SK-N-SH treated with all-trans-retinoic acid at 6 μM for 48 hours (cell line): ENCODE data around the gene EEFSEC.

Experiments used
- BACH2 ChIP-seq: fragments of 250-450 bp; sonication (Bioruptor Pico); IDR thresholded peaks from 2 replicates; pipeline ENCODE4 v1.9.0; 2021; ENCODE audit warnings: mild to moderate bottlenecking, borderline replicate concordance
- CSDC2 ChIP-seq: fragments of 250-450 bp; sonication (Bioruptor Pico); IDR thresholded peaks from 2 replicates; pipeline ENCODE4 v1.5.0; 2020; ENCODE audit warnings: mild to moderate bottlenecking, moderate library complexity
- GLIS3 ChIP-seq: fragments of 250-450 bp; sonication (Bioruptor Pico); IDR thresholded peaks from 2 replicates; pipeline ENCODE4 v1.5.0; 2020; ENCODE audit warnings: mild to moderate bottlenecking, moderate library complexity
- OSR1 ChIP-seq: fragments of 250-450 bp; sonication (Bioruptor Pico); IDR thresholded peaks from 2 replicates; pipeline ENCODE4 v1.8.0; 2022; ENCODE audit warnings: moderate library complexity, mild to moderate bottlenecking, inconsistent platforms
- RARB ChIP-seq: fragments of 250-450 bp; sonication (Bioruptor Pico); IDR thresholded peaks from 2 replicates; pipeline ENCODE4 v1.8.0; 2021; ENCODE audit warnings: mild to moderate bottlenecking, moderate library complexity
- ZFP3 ChIP-seq: fragments of 250-450 bp; sonication (Bioruptor Pico); IDR thresholded peaks from 2 replicates; pipeline ENCODE4 v1.5.0; 2020; ENCODE audit warnings: mild to moderate bottlenecking, moderate library complexity
- ZFP30 ChIP-seq: fragments of 450-650 bp; formaldehyde crosslinking; IDR thresholded peaks from 2 replicates; pipeline ENCODE4 v1.5.0; 2022; ENCODE audit warnings: mild to moderate bottlenecking, moderate library complexity
- ZNF70 ChIP-seq: fragments of 450-650 bp; formaldehyde crosslinking; IDR thresholded peaks from 2 replicates; pipeline ENCODE4 v1.5.0; 2020; ENCODE audit warnings: mild to moderate bottlenecking, moderate library complexity
- ZNF8 ChIP-seq: fragments of 450-650 bp; formaldehyde crosslinking; IDR thresholded peaks from 2 replicates; pipeline ENCODE4 v1.5.0; 2020; ENCODE audit warnings: mild to moderate bottlenecking, moderate library complexity
- TF ChIP-seq, protein P1 (sequence below): fragments of 250-450 bp; sonication (Bioruptor Pico); IDR thresholded peaks from 2 replicates; pipeline ENCODE4 v1.5.0; 2020; ENCODE audit warnings: mild to moderate bottlenecking, moderate library complexity
- TF ChIP-seq, protein P2 (sequence below): fragments of 250-450 bp; sonication (Bioruptor Pico); IDR thresholded peaks from 2 replicates; pipeline ENCODE4 v1.8.0; 2020; ENCODE audit warnings: mild to moderate bottlenecking, moderate library complexity, borderline replicate concordance
- TF ChIP-seq, protein P3 (sequence below): fragments of 250-450 bp; sonication (Bioruptor Pico); IDR thresholded peaks from 2 replicates; pipeline ENCODE4 v1.8.0; 2021; ENCODE audit warnings: low read depth, mild to moderate bottlenecking, moderate library complexity, borderline replicate concordance
- TF ChIP-seq, protein P4 (sequence below): fragments of 250-450 bp; sonication (Bioruptor Pico); IDR thresholded peaks from 2 replicates; pipeline ENCODE4 v1.5.1; 2021; ENCODE audit warnings: mild to moderate bottlenecking, moderate library complexity
- TF ChIP-seq, protein P5 (sequence below): fragments of 250-450 bp; sonication (Bioruptor Pico); IDR thresholded peaks from 2 replicates; pipeline ENCODE4 v1.5.1; 2020; ENCODE audit warnings: low read depth, mild to moderate bottlenecking, moderate library complexity

DNA sequence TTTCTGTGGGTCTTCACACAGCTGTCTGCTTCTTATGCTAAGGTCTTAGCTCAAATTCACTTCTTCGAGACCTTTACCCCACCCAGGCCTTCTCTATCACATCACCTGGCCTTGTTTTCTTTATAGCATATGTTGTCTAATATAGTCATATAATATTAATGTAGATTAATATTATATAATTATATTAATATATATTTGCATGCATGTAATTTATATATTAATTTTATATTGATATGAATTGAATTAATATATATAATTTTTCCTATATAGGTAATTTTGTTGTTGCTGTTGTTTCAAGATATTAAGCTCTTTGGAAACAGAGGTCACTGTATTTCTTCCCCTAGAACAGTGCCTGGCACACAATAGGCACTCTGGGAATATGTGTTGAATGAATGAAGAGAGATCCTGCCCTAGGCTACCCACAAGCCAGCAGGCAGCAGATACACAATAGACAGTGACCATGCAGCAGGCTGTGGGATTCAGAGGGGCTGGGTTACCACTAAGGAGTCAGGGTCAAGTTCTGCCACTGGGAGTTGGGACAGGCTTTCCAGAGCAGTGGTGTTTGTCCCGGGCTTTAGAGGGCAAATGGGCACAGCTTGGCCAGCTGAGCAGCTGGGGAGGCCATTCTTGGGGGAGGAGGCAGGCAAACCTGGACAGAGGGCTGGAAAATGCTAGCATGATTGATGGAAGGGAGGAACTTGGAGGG is 187.1 kb downstream of the EEFSEC start:
- TF ChIP-seq CSDC2 (CRISPR knock-in tag) (no peak), ZFP30 (no peak), ZNF70 (CRISPR knock-in tag) (no peak), ZFP3 (CRISPR knock-in tag) (no peak), RARB (CRISPR knock-in tag) (no peak), OSR1 (no peak), GLIS3 (CRISPR knock-in tag) (no peak), BACH2 (CRISPR knock-in tag) (no peak), ZNF8 (CRISPR knock-in tag) (no peak)
- TF ChIP-seq, protein P1, sequence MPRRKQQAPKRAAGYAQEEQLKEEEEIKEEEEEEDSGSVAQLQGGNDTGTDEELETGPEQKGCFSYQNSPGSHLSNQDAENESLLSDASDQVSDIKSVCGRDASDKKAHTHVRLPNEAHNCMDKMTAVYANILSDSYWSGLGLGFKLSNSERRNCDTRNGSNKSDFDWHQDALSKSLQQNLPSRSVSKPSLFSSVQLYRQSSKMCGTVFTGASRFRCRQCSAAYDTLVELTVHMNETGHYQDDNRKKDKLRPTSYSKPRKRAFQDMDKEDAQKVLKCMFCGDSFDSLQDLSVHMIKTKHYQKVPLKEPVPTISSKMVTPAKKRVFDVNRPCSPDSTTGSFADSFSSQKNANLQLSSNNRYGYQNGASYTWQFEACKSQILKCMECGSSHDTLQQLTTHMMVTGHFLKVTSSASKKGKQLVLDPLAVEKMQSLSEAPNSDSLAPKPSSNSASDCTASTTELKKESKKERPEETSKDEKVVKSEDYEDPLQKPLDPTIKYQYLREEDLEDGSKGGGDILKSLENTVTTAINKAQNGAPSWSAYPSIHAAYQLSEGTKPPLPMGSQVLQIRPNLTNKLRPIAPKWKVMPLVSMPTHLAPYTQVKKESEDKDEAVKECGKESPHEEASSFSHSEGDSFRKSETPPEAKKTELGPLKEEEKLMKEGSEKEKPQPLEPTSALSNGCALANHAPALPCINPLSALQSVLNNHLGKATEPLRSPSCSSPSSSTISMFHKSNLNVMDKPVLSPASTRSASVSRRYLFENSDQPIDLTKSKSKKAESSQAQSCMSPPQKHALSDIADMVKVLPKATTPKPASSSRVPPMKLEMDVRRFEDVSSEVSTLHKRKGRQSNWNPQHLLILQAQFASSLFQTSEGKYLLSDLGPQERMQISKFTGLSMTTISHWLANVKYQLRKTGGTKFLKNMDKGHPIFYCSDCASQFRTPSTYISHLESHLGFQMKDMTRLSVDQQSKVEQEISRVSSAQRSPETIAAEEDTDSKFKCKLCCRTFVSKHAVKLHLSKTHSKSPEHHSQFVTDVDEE = no peak
- TF ChIP-seq, protein P2, sequence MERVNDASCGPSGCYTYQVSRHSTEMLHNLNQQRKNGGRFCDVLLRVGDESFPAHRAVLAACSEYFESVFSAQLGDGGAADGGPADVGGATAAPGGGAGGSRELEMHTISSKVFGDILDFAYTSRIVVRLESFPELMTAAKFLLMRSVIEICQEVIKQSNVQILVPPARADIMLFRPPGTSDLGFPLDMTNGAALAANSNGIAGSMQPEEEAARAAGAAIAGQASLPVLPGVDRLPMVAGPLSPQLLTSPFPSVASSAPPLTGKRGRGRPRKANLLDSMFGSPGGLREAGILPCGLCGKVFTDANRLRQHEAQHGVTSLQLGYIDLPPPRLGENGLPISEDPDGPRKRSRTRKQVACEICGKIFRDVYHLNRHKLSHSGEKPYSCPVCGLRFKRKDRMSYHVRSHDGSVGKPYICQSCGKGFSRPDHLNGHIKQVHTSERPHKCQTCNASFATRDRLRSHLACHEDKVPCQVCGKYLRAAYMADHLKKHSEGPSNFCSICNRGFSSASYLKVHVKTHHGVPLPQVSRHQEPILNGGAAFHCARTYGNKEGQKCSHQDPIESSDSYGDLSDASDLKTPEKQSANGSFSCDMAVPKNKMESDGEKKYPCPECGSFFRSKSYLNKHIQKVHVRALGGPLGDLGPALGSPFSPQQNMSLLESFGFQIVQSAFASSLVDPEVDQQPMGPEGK (CRISPR knock-in tag) = no peak
- TF ChIP-seq, protein P3, sequence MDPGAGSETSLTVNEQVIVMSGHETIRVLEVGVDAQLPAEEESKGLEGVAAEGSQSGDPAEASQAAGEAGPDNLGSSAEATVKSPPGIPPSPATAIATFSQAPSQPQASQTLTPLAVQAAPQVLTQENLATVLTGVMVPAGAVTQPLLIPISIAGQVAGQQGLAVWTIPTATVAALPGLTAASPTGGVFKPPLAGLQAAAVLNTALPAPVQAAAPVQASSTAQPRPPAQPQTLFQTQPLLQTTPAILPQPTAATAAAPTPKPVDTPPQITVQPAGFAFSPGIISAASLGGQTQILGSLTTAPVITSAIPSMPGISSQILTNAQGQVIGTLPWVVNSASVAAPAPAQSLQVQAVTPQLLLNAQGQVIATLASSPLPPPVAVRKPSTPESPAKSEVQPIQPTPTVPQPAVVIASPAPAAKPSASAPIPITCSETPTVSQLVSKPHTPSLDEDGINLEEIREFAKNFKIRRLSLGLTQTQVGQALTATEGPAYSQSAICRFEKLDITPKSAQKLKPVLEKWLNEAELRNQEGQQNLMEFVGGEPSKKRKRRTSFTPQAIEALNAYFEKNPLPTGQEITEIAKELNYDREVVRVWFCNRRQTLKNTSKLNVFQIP (CRISPR knock-in tag) = no peak
- TF ChIP-seq, protein P4, sequence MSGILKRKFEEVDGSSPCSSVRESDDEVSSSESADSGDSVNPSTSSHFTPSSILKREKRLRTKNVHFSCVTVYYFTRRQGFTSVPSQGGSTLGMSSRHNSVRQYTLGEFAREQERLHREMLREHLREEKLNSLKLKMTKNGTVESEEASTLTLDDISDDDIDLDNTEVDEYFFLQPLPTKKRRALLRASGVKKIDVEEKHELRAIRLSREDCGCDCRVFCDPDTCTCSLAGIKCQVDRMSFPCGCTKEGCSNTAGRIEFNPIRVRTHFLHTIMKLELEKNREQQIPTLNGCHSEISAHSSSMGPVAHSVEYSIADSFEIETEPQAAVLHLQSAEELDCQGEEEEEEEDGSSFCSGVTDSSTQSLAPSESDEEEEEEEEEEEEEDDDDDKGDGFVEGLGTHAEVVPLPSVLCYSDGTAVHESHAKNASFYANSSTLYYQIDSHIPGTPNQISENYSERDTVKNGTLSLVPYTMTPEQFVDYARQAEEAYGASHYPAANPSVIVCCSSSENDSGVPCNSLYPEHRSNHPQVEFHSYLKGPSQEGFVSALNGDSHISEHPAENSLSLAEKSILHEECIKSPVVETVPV (CRISPR knock-in tag) = no peak
- TF ChIP-seq, protein P5, sequence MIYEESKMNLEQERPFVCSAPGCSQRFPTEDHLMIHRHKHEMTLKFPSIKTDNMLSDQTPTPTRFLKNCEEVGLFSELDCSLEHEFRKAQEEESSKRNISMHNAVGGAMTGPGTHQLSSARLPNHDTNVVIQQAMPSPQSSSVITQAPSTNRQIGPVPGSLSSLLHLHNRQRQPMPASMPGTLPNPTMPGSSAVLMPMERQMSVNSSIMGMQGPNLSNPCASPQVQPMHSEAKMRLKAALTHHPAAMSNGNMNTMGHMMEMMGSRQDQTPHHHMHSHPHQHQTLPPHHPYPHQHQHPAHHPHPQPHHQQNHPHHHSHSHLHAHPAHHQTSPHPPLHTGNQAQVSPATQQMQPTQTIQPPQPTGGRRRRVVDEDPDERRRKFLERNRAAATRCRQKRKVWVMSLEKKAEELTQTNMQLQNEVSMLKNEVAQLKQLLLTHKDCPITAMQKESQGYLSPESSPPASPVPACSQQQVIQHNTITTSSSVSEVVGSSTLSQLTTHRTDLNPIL (CRISPR knock-in tag) = no peak
